ENCODE measurements around the gene SLC18A2. TPM values are rescaled to one million over a fixed set of nuclear protein-coding genes. Genes with fewer than 3 reads are reported as not detected.

The SLC18A2 gene
- total and polyA plus RNA-seq, 2 of the 8 experiments (the other 6 are each of a cell fraction or from before 2014, with no cell fraction given), result 6.5 to 7.0 TPM

DNA sequence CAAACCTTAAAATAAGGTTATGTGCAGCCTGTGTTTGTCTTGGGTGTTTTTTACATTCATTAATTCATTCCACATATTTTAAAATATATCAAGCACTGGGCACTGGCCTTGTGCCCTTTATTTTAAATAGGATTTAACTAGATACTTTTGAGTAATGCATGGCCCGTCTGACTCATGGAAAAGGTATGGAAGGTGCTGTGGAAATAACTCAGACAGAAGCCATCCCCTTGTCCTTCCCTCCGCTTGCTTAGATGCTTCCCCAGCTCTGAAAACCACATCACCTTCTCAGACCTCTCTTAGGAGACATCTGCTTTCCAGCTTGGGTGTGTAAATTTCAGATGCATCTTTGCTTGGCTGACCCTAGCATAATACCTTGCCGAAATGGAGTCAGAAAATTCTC, 30.5 kb downstream of the SLC18A2 start:
- Histone ChIP-seq H4K5ac (ENCODE audit: insufficient read length, low read depth, low read length) (no peak overlapping the region), H3K27me3 (replicated peaks in 1 of 4; ENCODE audit: control insufficient read depth in 3 of 4, extremely low read depth in 1 of 4, insufficient read depth in 3 of 4, low read length in 3 of 4) (no peaks in the 10 kb centered on the region), H4K8ac (ENCODE audit: extremely low read depth, insufficient read depth, low read length) (no peak overlapping the region), H3K9ac (replicated peaks in 1 of 4; ENCODE audit: extremely low read depth in 1 of 4, low read depth in 3 of 4, low read length in 3 of 4) (no peak overlapping the region), H2BK15ac (ENCODE audit: low read length) (no peak overlapping the region), H3K4me1 (replicated peaks in 1 of 4; ENCODE audit: control insufficient read depth in 3 of 4, insufficient read depth in 4 of 4, low read length in 3 of 4) (no peaks in the 10 kb centered on the region), H2BK5ac (ENCODE audit: low read depth, low read length) (no peak overlapping the region), H3K9me3 (ENCODE audit: insufficient read depth in 2 of 2, low read depth in 1 of 2, low read length in 1 of 2) (no peaks in the 10 kb centered on the region), H2BK20ac (ENCODE audit: low read length) (no peak overlapping the region), H3K79me1 (ENCODE audit: low read depth, low read length) (no peaks in the 10 kb centered on the region), H2AK5ac (ENCODE audit: low read depth, low read length) (no peak overlapping the region), H2AFZ (ENCODE audit: low read length) (no peak overlapping the region), H3K36me3 (ENCODE audit: control insufficient read depth in 2 of 4, insufficient read depth in 4 of 4, low read length in 3 of 4) (no peaks in the 10 kb centered on the region), H3K4ac (replicated peaks; ENCODE audit: insufficient read length, low read depth, low read length) (no peak overlapping the region), H3K18ac (ENCODE audit: extremely low read depth, low read length) (no peak overlapping the region), H3K79me2 (ENCODE audit: control insufficient read depth in 1 of 2, insufficient read depth in 2 of 2, low read length in 2 of 2) (no peaks in the 10 kb centered on the region), H4K91ac (replicated peaks; ENCODE audit: insufficient read length, low read length) (no peak overlapping the region), H3K56ac (replicated peaks; ENCODE audit: insufficient read length, low read depth, low read length) (no peak overlapping the region), H3K27ac (ENCODE audit: low read depth, low read length) (no peak overlapping the region), H2BK12ac (ENCODE audit: low read depth, low read length) (no peak overlapping the region), H3K14ac (ENCODE audit: insufficient read length) (no peak overlapping the region), H3K4me3 (ENCODE audit: extremely low read depth in 1 of 4, insufficient read depth in 2 of 4, low read depth in 3 of 4, low read length in 4 of 4) (no peak overlapping the region), H3K4me2 (ENCODE audit: insufficient read depth in 1 of 2, low read depth in 2 of 2, low read length in 2 of 2) (no peak overlapping the region), H2BK120ac (replicated peaks; ENCODE audit: low read depth, low read length) (no peak overlapping the region), H3K23ac (ENCODE audit: insufficient read length) (no peak overlapping the region), H4K20me1 (replicated peaks in 1 of 2; ENCODE audit: control insufficient read depth in 1 of 2, insufficient read depth in 2 of 2, low read length in 2 of 2) (peaks cover 0 to 5% of the 10 kb centered on the region in 2 experiments), H3K23me2 (ENCODE audit: low read depth, low read length) (no peaks in the 10 kb centered on the region; the same call in 1 of the 2 replicates)
- no peak for TF ChIP-seq CREB1 (IDR thresholded peaks at IDR 0.05)
- TF ChIP-seq TEAD4 (IDR thresholded peaks at IDR 0.05; ENCODE audit: low read depth, low read length), result no peak
- no peak for TF ChIP-seq SP4 (IDR thresholded peaks at IDR 0.05; ENCODE audit: low read length)
- TF ChIP-seq SIRT6 (IDR thresholded peaks at IDR 0.05; ENCODE audit: low read length), result no peak
- no peak for TF ChIP-seq JUN (IDR thresholded peaks at IDR 0.05; ENCODE audit: low read depth, low read length)
- no peak for TF ChIP-seq RXRA (IDR thresholded peaks at IDR 0.05; ENCODE audit: insufficient read depth, low read depth, low read length)
- no peak for TF ChIP-seq FOSL1 (IDR thresholded peaks at IDR 0.05; ENCODE audit: insufficient read depth, low read depth, low read length)
- no peak for TF ChIP-seq HDAC2 (IDR thresholded peaks at IDR 0.05; ENCODE audit: borderline replicate concordance in 1 of 2, low read depth in 2 of 2, low read length in 2 of 2)
- TF ChIP-seq, protein P1, sequence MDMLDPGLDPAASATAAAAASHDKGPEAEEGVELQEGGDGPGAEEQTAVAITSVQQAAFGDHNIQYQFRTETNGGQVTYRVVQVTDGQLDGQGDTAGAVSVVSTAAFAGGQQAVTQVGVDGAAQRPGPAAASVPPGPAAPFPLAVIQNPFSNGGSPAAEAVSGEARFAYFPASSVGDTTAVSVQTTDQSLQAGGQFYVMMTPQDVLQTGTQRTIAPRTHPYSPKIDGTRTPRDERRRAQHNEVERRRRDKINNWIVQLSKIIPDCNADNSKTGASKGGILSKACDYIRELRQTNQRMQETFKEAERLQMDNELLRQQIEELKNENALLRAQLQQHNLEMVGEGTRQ (IDR thresholded peaks at IDR 0.05; ENCODE audit: low read length), result no peak
- TF ChIP-seq RAD21 (IDR thresholded peaks at IDR 0.05 in 1 of 2, conservative IDR thresholded peaks at IDR 0.05 in 1 of 2; ENCODE audit: low read depth in 2 of 2, low read length in 2 of 2), result no peak
- no peak for TF ChIP-seq EGR1 (IDR thresholded peaks at IDR 0.05; ENCODE audit: borderline replicate concordance, low read depth, low read length)
- no peak for TF ChIP-seq SP2 (IDR thresholded peaks at IDR 0.05; ENCODE audit: low read length)
- ChIA-PET POLR2A (ENCODE audit: partially characterized antibody) (no interaction called here), CTCF (ENCODE audit: partially characterized antibody) (no interaction called here)
- DNase-seq (ENCODE audit: low read depth in 1 of 2, low spot score in 2 of 2) (no peak), FAIRE-seq (no peak)
- WGBS, 2 experiments (ENCODE audit: extremely low coverage in 1 of 2, insufficient coverage in 1 of 2, insufficient read length in 1 of 2, insufficient replicate concordance in 2 of 2, low coverage in 1 of 2, low lambda C conversion rate in 2 of 2, missing lambda C conversion rate in 1 of 2), result 87% methylated on average over 3 of the region's 3 CpGs; no CpG with 5 or more reads in 1 of the 2 experiments
